ENCODE results near the gene TTC9C.
A peak's percentile ranks its signal among the peaks of the same experiment; 100 is the strongest.
"Not testable (repeated sequence)": the region's sequence is repeated elsewhere in the genome, so short reads cannot be mapped to it uniquely, and the experiment has no call there.

Gene TTC9C

GRCh38 chr11:62752994-62753735 lies 24.9 kb downstream of the TTC9C start:
- no peak for DNase-seq

- DNase-seq = peak; percentile 100
Measured at GRCh38 chr11:62753736-62754603, 25.7 kb downstream of the TTC9C start, which contains the start of gene ZBTB3. TSS of gene ZBTB3 (minus strand) at chr11:62754160. CDS start at chr11:62753664, 496 bp downstream.

- DNase-seq = no peak
Measured at GRCh38 chr11:62755086-62755615, 26.9 kb downstream of the TTC9C start.

GRCh38 chr11:62757846-62758788 lies 29.8 kb downstream of the TTC9C start:
- no peak for DNase-seq

- DNase-seq = not testable (repeated sequence)
Measured at GRCh38 chr11:62760867-62761227, 32.6 kb downstream of the TTC9C start.

- peak; percentile 64 for DNase-seq
Measured at GRCh38 chr11:62770778-62771143, 42.5 kb downstream of the TTC9C start.

GRCh38 chr11:62771144-62772021 lies 43.1 kb downstream of the TTC9C start, which contains the start of gene TAF6L:
TSS of gene TAF6L (plus strand) at chr11:62771396. CDS start at chr11:62775784, 4,388 bp downstream.
- DNase-seq = peak; percentile 99

GRCh38 chr11:62774407-62774806 lies 46.1 kb downstream of the TTC9C start:
- no peak for DNase-seq

- no peak for DNase-seq
Measured at GRCh38 chr11:62775646-62776045, 47.4 kb downstream of the TTC9C start.

GRCh38 chr11:62777389-62777788 lies 49.1 kb downstream of the TTC9C start:
- no peak for DNase-seq

- DNase-seq = no peak
Measured at GRCh38 chr11:62778441-62778840, 50.2 kb downstream of the TTC9C start.

- no peak for DNase-seq
Measured at GRCh38 chr11:62782753-62783152, 54.5 kb downstream of the TTC9C start.

GRCh38 chr11:62786318-62787004 lies 58.2 kb downstream of the TTC9C start:
- DNase-seq = peak; percentile 96

- DNase-seq = peak; percentile 100
Measured at GRCh38 chr11:62787005-62787759, 58.9 kb downstream of the TTC9C start, which contains the start of gene TMEM179B. TSS of gene TMEM179B (plus strand) at chr11:62787402. CDS start at chr11:62787432, 30 bp downstream.

Data from RPMI8226 (cell line).